ENCODE results near the gene MYBPC1.

GRCh38 chr12:101628676-101629075 lies 33.9 kb downstream of the MYBPC1 start:
- TF ChIP-seq CTCF (IDR thresholded peaks at IDR 0.05 in 4 of 5, conservative IDR thresholded peaks at IDR 0.05 in 1 of 5) = no peak
- no peak for TF ChIP-seq POLR2A (IDR thresholded peaks at IDR 0.05)
